GM12892 (cell line): ENCODE results near the gene FAM9C.

Experiments used
- POLR2A ChIP-seq: IDR thresholded peaks from 2 replicates; pipeline ENCODE4 v1.6.1; 2011; ENCODE audit warnings: low read depth, low read length, control low read depth
- POLR2AphosphoS5 ChIP-seq: IDR thresholded peaks from 2 replicates; pipeline ENCODE4 v1.6.1; 2011; ENCODE audit warnings: low read depth, low read length, control low read depth
- TAF1 ChIP-seq: IDR thresholded peaks from 2 replicates; pipeline ENCODE4 v1.6.1; 2011; ENCODE audit warnings: low read depth, mild to moderate bottlenecking, control low read depth, low read length, borderline replicate concordance

GRCh38 chrX:13005661-13006473, 38.6 kb downstream of the FAM9C start:
- TF ChIP-seq POLR2A (0 out of 2 replicates have a peak, but pooled peaks have one; percentile 12), TAF1 (no peak), POLR2AphosphoS5 (no peak)
